Measurements from ENCODE around the gene SPPL3. TPM values are rescaled to one million over a fixed set of nuclear protein-coding genes. Genes with fewer than 3 reads are reported as not detected.

The SPPL3 gene
- polyA plus RNA-seq, 1 experiment = 13.2 TPM

GRCh38 chr12:120938496-120938895 lies 34.3 kb upstream of the SPPL3 start:
- POLR2A ChIA-PET = no interaction called here
- DNase-seq (ENCODE audit: low read depth) = no peak
- CTCF ChIA-PET = no interaction called here

GRCh38 chr12:120936197-120936596 lies 32.0 kb upstream of the SPPL3 start:
- POLR2A ChIA-PET = no interaction called here
- Histone ChIP-seq H3K4me3 (ENCODE audit: low read depth, low read length) (no peak overlapping the region), H3K27me3 (ENCODE audit: control insufficient read depth, insufficient read depth, low read length) (peaks cover 2% of the 10 kb centered on the region; the same call in 1 of the 2 replicates), H3K36me3 (ENCODE audit: control insufficient read depth, insufficient read depth, low read length) (no peaks in the 10 kb centered on the region)
- TF ChIP-seq, protein P1, sequence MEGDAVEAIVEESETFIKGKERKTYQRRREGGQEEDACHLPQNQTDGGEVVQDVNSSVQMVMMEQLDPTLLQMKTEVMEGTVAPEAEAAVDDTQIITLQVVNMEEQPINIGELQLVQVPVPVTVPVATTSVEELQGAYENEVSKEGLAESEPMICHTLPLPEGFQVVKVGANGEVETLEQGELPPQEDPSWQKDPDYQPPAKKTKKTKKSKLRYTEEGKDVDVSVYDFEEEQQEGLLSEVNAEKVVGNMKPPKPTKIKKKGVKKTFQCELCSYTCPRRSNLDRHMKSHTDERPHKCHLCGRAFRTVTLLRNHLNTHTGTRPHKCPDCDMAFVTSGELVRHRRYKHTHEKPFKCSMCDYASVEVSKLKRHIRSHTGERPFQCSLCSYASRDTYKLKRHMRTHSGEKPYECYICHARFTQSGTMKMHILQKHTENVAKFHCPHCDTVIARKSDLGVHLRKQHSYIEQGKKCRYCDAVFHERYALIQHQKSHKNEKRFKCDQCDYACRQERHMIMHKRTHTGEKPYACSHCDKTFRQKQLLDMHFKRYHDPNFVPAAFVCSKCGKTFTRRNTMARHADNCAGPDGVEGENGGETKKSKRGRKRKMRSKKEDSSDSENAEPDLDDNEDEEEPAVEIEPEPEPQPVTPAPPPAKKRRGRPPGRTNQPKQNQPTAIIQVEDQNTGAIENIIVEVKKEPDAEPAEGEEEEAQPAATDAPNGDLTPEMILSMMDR (IDR thresholded peaks at IDR 0.05; ENCODE audit: insufficient read depth, low read depth, low read length) = no peak
- CTCF ChIA-PET = interaction anchor here (1.2 kb wide), 1 partner anchor 8 kb away, joined by 3 read pairs; no protein-coding TSS in a partner anchor
- no peak for DNase-seq (ENCODE audit: low read depth)

More at GRCh38 chr12:120938496-120938895, 34.3 kb upstream of the SPPL3 start:
- Histone ChIP-seq H3K27me3 (ENCODE audit: control insufficient read depth, insufficient read depth, low read length) (peaks cover 2% of the 10 kb centered on the region; the same call in 1 of the 2 replicates), H3K36me3 (ENCODE audit: control insufficient read depth, insufficient read depth, low read length) (no peaks in the 10 kb centered on the region), H3K4me3 (ENCODE audit: low read depth, low read length) (no peak overlapping the region)
- TF ChIP-seq, protein P1 (IDR thresholded peaks at IDR 0.05; ENCODE audit: insufficient read depth, low read depth, low read length) = no peak

- POLR2A ChIA-PET = no interaction called here
- CTCF ChIA-PET = interaction anchor here (0.7 to 1.5 kb wide), 3 partner anchors 10 to 285 kb away, joined by 3 to 7 read pairs (median 3); no protein-coding TSS in a partner anchor
- Histone ChIP-seq H3K27me3 (ENCODE audit: control insufficient read depth, insufficient read depth, low read length) (peaks cover 2% of the 10 kb centered on the region; the same call in 1 of the 2 replicates), H3K36me3 (ENCODE audit: control insufficient read depth, insufficient read depth, low read length) (no peaks in the 10 kb centered on the region), H3K4me3 (ENCODE audit: low read depth, low read length) (no peak overlapping the region)
- TF ChIP-seq, protein P1 (IDR thresholded peaks at IDR 0.05; ENCODE audit: insufficient read depth, low read depth, low read length) = no peak
- DNase-seq (ENCODE audit: low read depth) = no peak
Measured at GRCh38 chr12:120933786-120934185, 29.6 kb upstream of the SPPL3 start.

DNA sequence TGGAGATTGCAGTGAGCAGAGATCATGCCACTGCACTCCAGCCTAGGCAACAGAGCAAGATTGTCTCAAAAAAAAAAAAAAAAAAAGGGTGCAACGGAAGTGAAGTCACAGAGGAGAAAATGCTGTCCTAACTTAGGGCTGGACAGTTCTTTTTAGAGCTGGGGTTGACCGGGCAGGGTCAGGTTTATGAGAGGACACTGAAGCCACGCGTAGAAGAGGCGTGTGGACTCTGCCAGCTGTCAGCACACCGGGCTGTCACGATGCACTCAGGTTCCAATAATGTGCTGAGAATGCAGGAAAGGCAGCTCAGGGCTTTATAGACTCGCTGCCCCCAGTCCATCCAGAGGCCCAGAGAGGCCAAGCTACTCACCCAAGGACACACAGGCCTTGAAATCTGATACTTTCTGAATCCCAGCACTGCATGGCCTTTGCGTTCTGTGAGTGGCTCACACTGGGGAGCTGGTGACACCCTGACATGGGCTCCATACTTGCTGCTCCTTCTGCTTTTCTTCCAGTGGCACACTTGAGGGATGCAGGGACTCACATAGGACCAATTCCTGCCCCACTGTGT lies 28.9 kb upstream of the SPPL3 start:
- TF ChIP-seq, protein P1 (IDR thresholded peaks at IDR 0.05; ENCODE audit: insufficient read depth, low read depth, low read length) = no peak
- POLR2A ChIA-PET = interaction anchor here (0.6 kb wide), 1 partner anchor 47 kb away, joined by 4 read pairs; no protein-coding TSS in a partner anchor
- Histone ChIP-seq H3K36me3 (ENCODE audit: control insufficient read depth, insufficient read depth, low read length) (no peaks in the 10 kb centered on the region), H3K4me3 (ENCODE audit: low read depth, low read length) (no peak overlapping the region), H3K27me3 (ENCODE audit: control insufficient read depth, insufficient read depth, low read length) (peaks cover 2% of the 10 kb centered on the region; the same call in 1 of the 2 replicates)
- CTCF ChIA-PET = interaction anchor here (1.4 kb wide), 1 partner anchor 39 kb away, joined by 7 read pairs; no protein-coding TSS in a partner anchor
- no peak for DNase-seq (ENCODE audit: low read depth)

- TF ChIP-seq, protein P1 (IDR thresholded peaks at IDR 0.05; ENCODE audit: insufficient read depth, low read depth, low read length) = no peak
- ChIA-PET CTCF (interaction anchor here (1.1 to 1.4 kb wide), 2 partner anchors 12 to 40 kb away, joined by 4 to 7 read pairs; no protein-coding TSS in a partner anchor), POLR2A (interaction anchor here (0.6 kb wide), 1 partner anchor 42 kb away, joined by 8 read pairs; no protein-coding TSS in a partner anchor)
- peaks cover 2% of the 10 kb centered on the region; the same call in 1 of the 2 replicates for H3K27me3 ChIP-seq (ENCODE audit: control insufficient read depth, insufficient read depth, low read length)
- DNase-seq (ENCODE audit: low read depth) = no peak
- no peaks in the 10 kb centered on the region for H3K36me3 ChIP-seq (ENCODE audit: control insufficient read depth, insufficient read depth, low read length)
- no peak overlapping the region for H3K4me3 ChIP-seq (ENCODE audit: low read depth, low read length)
Measured at GRCh38 chr12:120932058-120932457, 27.9 kb upstream of the SPPL3 start.

Measured in BJ (cell line).